NCI-H69 (cell line): ENCODE measurements around the gene HAUS8.
"Not testable (repeated sequence)": the region's sequence is repeated elsewhere in the genome, so short reads cannot be mapped to it uniquely, and the experiment has no call there.

Experiments
- DNase-seq: peaks from one replicate; lab custom pipeline; 2025; lab: John Stamatoyannopoulos, UW

Gene HAUS8

DNA sequence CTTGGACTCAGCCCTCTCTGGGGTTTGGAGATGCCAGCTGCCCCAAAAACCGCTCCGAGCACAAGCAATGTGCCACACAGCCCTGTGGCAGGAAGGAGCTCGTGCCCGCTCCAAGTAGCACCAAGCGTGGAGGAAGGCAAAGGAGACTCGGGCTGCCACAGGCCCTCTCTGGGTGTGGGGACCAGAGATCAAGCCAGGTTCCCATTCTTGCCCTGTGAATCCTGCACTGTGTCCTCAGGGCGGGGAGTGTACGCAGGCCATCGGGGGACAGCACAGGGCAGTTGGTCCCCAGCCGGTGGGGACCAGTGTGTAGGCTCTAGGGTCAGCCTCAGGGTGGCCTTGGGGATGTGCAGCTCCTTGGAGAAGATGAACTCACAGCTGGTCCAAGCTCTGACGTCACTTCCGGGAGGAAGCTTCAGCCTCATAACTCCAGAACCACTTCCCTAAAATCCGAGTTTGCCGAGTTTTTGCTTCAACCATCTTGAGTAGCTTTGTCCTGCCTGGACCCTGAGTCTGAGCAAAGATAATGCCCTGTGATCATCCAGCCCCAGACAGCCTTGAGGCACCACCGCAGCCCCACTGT, 39.3 kb downstream of the HAUS8 start:
- DNase-seq = no peak

DNA sequence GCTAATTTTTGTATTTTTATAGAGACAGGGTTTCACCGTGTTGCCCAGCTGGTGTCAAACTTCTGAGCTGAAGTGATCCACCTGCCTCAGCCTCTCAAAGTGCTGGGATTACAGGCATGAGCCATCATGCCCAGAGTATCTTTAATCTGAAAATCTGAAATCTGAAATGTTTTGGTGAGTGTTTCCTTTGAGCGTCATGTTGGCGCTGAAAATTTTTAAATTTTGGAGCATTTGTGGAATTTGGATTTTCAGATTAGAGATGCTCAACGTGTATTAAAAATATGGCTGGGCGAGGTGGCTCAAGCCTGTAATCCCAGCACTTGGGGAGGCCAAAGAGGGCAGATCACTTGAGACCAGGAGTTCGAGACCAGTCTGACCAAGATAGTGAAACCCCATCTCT, 43.5 kb downstream of the HAUS8 start:
- no peak for DNase-seq

- DNase-seq = no peak
Measured at GRCh38 chr19:17027535-17027975, 47.7 kb downstream of the HAUS8 start.

GRCh38 chr19:17026706-17027534, 48.3 kb downstream of the HAUS8 start, which contains the start of gene CPAMD8:
Gene CPAMD8, minus strand, starts transcription at chr19:17026810. Its CDS starts 168 bp downstream, at chr19:17026642.
- DNase-seq = no peak

- peak; percentile 15 for DNase-seq
Measured at GRCh38 chr19:17025991-17026658, 49.1 kb downstream of the HAUS8 start.

DNA sequence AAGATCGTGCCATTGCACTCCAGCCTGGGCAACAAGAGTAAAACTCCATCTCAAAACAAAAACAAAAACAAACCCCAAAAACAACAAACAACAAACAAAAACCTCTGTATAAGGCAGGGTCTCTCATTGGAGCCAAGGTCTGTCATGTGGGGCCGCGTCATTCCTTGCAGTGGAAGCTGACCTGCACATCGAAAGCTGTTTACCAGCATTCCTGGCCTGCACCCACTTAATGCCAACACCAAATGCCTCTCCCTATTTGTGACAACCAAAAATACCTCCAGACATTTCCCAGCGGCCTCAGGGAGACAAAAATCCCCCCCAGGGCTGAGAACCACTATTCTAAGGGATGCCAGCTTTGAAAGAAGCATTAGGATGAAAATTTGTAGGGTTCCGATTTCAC, 49.9 kb downstream of the HAUS8 start:
- no peak for DNase-seq

DNA sequence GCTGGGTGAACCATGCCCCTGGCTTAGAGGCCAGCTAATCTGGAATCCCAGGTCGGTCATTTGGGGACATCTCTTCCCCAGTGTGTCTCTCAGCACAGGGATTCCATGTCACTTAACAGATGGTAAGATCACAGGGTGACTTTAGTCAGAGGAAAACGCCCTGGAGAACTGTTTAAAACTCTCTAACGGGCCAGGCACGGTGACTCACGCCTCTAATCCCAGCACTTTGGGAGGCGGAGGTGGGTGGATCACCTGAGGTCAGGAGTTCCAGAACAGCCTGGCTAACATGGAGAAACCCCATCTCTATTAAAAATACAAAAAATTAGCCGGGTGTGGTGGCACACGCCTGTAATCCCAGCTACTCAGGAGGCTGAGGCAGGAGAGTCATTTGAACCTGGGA, 50.3 kb downstream of the HAUS8 start:
- DNase-seq = not testable (repeated sequence)

GRCh38 chr19:17023805-17024204, 51.4 kb downstream of the HAUS8 start:
- DNase-seq = no peak

- DNase-seq = no peak
Measured at GRCh38 chr19:17022738-17023137, 52.5 kb downstream of the HAUS8 start.

- no peak for DNase-seq
Measured at GRCh38 chr19:17021793-17022590, 53.3 kb downstream of the HAUS8 start.

- no peak for DNase-seq
Measured at GRCh38 chr19:17021328-17021727, 53.9 kb downstream of the HAUS8 start.

GRCh38 chr19:17020823-17021222, 54.4 kb downstream of the HAUS8 start:
- no peak for DNase-seq

- peak; percentile 48 for DNase-seq
Measured at GRCh38 chr19:17020385-17020784, 54.9 kb downstream of the HAUS8 start.

DNA sequence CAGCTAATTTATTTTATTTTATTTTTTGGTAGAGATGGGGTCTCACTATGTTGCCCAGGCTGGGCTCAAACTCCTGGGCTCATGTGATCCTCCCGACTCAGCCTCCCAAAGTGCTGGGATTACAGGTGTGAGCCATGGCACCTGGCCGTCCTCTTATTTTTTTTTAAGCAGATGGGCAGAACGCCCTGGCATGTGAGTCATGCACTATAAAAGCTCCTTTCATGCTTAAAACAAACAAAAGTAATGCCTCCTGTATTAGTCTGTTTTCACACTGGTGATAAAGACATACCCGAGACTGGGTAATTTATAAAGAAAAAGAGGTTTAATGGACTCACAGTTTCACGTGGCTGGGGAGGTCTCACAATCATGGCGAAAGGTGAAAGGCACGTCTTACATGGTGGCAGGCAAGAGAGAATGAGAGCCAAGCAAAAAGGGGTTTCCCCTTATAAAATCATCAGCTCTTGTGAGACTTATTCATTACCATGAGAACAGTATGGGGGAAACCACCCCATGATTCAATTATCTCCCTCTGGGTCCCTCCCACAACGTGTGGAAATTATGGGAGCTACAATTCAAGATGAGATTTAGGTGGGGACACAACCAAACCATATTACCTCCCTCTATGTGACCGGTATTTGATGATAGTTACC, 60.9 kb downstream of the HAUS8 start:
- DNase-seq = not testable (repeated sequence)

- no peak for DNase-seq
Measured at GRCh38 chr19:17011485-17011884, 63.8 kb downstream of the HAUS8 start.

GRCh38 chr19:17006579-17006978, 68.7 kb downstream of the HAUS8 start:
- DNase-seq = no peak

GRCh38 chr19:17005000-17005399, 70.3 kb downstream of the HAUS8 start:
- no peak for DNase-seq

GRCh38 chr19:17004386-17004785, 70.9 kb downstream of the HAUS8 start:
- DNase-seq = no peak

GRCh38 chr19:17002455-17002854, 72.8 kb downstream of the HAUS8 start:
- no peak for DNase-seq

- DNase-seq = peak; percentile 26
Measured at GRCh38 chr19:17001603-17002183, 73.6 kb downstream of the HAUS8 start.
